HG03139 (cell line): ENCODE results near the gene WIPF2.
A peak's percentile ranks its signal among the peaks of the same experiment; 100 is the strongest.

ENCODE experiments used
- ATAC-seq: cut with Tn5 transposase; IDR thresholded peaks from one replicate; pipeline ENCODE4 v1.9.1; 2021; ENCODE audit not compliant: unreplicated experiment

The WIPF2 gene

GRCh38 chr17:40312893-40313667 is 94.0 kb downstream of the WIPF2 start:
- no peak for ATAC-seq

GRCh38 chr17:40313668-40314583 is 94.8 kb downstream of the WIPF2 start:
- ATAC-seq, result no peak

GRCh38 chr17:40314584-40314956 is 95.5 kb downstream of the WIPF2 start:
- ATAC-seq, result no peak

- no peak for ATAC-seq
Observed at GRCh38 chr17:40315206-40315605, 96.1 kb downstream of the WIPF2 start.

GRCh38 chr17:40315678-40316570 is 96.8 kb downstream of the WIPF2 start:
- no peak for ATAC-seq

DNA sequence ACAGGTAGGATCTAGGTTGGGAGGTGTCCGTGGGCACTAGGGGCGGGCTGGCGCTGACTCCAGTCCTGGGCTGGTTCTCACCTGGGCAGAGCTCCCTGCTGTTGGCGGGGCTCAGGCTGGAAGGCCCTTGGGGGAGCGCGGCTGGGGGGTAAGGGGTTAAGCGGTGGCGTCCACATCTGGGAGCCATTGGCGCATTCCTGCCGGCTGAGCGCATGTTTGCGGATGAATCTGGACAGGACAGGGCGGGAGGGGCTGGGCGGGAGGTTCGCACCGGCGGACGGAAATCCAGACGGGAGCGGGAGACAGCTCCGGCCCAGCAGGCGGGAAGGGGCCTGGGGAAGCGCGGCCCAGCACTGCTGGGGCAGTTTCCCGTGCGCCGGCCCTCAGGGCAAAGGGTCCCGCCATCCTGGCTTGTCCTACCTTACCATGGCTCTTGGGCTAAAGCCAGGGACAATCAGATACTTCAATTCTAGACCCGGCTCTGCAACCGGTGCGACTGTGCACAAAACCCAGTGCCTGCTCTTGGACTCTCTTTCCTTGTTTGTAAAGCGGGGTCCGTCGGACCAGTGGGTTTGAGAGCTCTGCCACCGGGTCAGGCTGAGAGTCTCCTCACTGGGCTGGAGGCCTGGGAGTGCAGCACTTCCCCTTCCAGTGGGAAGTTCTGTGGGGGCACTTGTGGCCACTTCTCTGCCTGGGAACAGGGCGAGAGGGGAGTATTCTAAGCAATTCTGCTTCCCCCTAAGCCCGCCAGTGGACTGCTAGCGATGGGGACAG is 97.7 kb downstream of the WIPF2 start:
- no peak for ATAC-seq

DNA sequence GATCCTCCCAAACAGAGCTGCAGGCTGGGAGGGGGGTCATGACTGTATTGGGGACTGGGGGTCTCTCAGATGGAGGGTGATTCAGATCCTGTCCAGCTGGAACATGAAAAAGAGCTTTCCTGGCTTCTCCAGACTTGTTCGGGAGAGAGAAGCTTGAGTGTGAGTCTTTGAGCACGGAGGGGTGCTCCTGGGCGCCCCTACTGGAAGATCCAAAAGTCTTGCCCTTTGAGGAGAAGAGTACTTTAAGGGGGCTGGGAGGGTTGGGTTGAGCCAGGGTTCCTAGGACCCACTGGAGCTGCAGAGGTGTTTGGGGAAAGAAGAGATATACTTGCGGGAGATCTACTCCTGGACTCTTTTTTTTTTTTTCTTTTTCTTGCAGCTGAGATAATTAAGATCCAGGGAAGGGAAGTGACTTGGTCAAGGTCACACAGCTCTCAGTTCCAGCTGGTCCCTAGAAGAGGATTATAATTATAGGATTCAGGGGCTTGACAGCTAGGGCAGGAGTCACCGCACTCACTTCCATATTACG is 98.3 kb downstream of the WIPF2 start:
- no peak for ATAC-seq

- ATAC-seq, result peak; percentile 36
Observed at GRCh38 chr17:40317880-40318829, 99.1 kb downstream of the WIPF2 start.

DNA sequence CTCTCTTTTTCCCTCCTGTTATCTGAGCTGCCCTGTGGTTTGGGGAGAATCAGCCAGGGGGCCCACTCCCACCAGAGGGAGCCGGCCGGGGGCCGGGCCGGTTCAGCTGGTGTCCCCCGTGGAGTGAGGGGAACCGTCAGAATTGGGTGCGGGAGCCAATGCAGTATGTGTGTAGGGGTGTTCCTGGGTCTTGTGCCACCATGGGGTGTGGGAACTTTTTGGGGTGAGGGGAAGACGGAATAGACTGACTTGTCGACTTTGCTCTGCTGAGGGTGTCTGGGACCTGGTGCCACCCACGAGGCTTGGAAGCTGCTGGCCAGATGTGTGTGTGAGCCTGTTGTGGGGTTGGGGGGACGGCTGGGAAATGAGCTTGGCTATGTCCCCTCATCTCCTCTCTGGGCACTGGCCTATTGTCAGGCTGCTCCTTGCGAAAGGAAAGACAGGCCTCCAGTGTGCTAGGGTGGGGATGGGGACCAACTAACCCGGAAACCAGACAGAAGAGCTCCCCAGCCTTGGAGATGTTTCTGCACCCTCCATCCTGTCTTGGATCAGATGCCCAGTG is 99.8 kb downstream of the WIPF2 start:
- ATAC-seq, result no peak

DNA sequence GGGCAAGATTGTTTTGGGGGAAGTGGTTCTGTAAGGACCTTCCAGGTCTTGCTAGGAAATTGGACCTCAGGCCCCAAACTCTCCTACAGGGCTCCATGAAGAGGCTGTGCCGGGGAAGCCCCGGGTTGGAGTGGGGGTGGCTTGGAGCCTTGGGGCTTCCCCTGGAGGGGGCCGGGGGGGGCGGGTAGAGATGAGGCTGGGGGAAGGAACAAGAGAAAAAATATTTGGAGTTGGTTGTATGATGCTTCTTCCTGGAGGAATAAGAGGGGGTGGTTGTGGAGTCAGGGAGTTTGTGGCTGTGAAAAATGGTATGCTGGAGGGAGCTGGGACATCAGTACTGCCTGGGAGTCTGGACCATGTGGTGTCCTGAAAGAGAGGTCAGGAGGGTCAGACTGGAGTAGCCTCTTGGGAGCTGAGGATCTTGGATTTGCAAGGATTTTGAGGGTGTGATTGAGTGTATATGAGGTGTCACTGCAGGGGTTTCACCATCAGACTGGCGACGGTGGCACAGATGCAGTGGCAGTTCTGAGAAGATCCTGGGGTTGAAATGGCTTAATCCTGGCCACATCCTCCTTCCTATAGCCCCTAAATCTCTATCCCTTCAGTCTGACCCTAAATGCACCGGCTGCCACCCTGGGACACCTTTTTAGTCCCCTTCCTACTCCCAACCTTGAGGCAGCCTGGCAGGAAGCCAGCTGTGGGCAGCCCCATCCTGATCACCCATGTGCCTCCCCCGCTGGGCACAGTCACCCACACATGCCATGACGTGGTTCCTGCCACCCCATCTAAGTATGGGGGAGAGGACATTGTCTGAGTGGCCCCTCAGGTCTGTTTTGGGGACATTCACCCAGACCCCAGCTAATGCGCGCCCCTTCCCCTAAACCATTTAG is 100.8 kb downstream of the WIPF2 start:
- no peak for ATAC-seq

- no peak for ATAC-seq
Observed at GRCh38 chr17:40320756-40321523, 101.8 kb downstream of the WIPF2 start.

GRCh38 chr17:40321524-40321929 is 102.4 kb downstream of the WIPF2 start:
- no peak for ATAC-seq

- ATAC-seq, result no peak
Observed at GRCh38 chr17:40321961-40322357, 102.9 kb downstream of the WIPF2 start.

DNA sequence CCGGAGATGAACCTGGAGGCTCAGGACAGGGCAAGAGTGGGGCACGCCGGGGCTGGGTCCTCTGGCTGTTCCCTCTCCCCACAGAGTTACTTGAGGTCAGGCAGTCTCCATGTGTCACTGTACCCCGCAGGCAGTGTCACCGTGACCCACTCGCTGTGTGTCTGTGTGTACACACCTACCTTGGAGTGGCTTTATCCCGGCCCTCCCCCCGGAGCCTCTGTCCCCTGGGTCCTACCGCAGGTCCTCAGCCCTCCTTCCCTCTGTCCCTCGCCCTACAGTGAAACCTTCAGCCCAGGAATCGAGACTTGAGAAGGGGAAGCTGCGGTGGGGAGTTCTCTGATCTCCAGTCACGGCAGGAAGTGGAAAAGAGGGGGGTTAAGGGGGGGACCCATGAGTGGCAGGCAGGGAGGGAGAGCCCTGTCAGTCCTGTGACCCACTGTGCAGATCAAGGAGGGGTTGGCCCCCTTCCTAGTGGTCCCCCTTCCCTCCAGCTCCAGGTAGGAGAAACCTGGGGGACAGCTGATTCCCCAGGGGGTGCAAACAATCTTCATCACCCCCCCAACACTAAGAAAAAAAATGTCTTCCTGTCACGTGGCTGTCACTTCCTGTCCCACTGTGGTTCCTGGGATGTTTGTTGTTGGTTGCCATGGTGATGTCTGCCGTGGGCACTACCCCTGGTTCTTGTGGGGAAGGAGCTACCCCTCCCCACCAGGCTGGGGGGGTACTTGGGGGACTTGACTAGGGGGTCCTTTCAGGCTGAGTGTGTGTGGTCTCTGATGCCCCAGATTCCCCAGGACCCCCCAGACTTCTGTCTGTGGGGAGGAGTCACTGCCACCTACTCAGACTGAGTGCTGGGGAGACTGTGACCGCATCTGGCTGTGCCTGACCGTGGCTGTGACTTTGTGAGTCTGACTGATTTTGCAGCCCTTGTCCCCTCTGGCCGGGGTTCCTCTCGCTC is 103.5 kb downstream of the WIPF2 start:
- ATAC-seq, result no peak

- no peak for ATAC-seq
Observed at GRCh38 chr17:40323391-40324381, 104.6 kb downstream of the WIPF2 start.
